Effector memory CD4-positive, alpha-beta T cell (primary cell): ENCODE data around the gene ZNF831.

Experiments
- DNase-seq, 3 donors: peaks; one replicate each; pipeline ENCODE4 v3.0.0-alpha.2; 2020
- H3K27ac ChIP-seq: 2 replicates; pipeline ENCODE4 v1.7.0; 2013; ENCODE audit warnings: mild to moderate bottlenecking, low read length, moderate library complexity; ENCODE audit not compliant: insufficient read depth, poor library complexity, severe bottlenecking
- H3K27me3 ChIP-seq: replicated peaks from 2 replicates; pipeline ENCODE4 v1.7.0; 2013; ENCODE audit warnings: mild to moderate bottlenecking, low read length; ENCODE audit not compliant: insufficient read depth, control insufficient read depth, poor library complexity, severe bottlenecking
- H3K36me3 ChIP-seq: 2 replicates; pipeline ENCODE4 v1.7.0; 2013; ENCODE audit warnings: mild to moderate bottlenecking, low read length, moderate library complexity; ENCODE audit not compliant: control insufficient read depth, insufficient read depth
- H3K4me1 ChIP-seq: 2 replicates; pipeline ENCODE4 v1.7.0; 2013; ENCODE audit warnings: low read length, mild to moderate bottlenecking; ENCODE audit not compliant: control insufficient read depth, insufficient read depth, poor library complexity, severe bottlenecking
- H3K4me3 ChIP-seq: 2 replicates; pipeline ENCODE4 v1.7.0; 2013; ENCODE audit warnings: low read length, low read depth, mild to moderate bottlenecking; ENCODE audit not compliant: insufficient read depth, poor library complexity, severe bottlenecking
- H3K9me3 ChIP-seq: 2 replicates; pipeline ENCODE4 v1.7.0; 2013; ENCODE audit warnings: mild to moderate bottlenecking, low read length, moderate library complexity; ENCODE audit not compliant: control insufficient read depth

The ZNF831 gene

DNA sequence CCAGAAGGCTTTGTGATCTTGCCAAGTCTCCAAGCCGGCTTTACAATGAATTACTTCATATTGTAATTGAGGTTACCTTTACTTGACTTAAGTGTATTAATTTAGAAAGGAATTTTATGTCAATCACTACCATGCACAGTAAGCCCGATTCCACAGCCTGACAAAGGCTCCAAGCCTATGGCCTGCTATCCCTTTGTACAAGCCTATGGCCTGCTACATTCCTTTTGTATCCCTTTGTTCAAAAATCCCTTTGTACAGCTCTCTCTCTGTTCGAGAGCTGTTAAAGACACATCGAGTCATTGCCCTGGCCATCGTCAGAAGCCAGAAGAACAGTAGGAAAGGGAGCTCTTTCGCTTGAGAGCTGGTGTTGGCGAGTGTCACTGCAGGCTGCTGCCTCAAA, 134.1 kb downstream of the ZNF831 start:
- peaks cover 8% of the 10 kb centered on the region for H3K27me3 ChIP-seq
- H3K36me3 ChIP-seq = no peaks in the 10 kb centered on the region
- no peak overlapping the region for H3K27ac ChIP-seq
- no peak for DNase-seq
- H3K9me3 ChIP-seq = no peaks in the 10 kb centered on the region
- H3K4me1 ChIP-seq = no peaks in the 10 kb centered on the region
- no peak overlapping the region for H3K4me3 ChIP-seq

GRCh38 chr20:59299945-59300332, 136.3 kb downstream of the ZNF831 start:
- Histone ChIP-seq H3K4me3 (no peak overlapping the region), H3K36me3 (no peaks in the 10 kb centered on the region), H3K27me3 (peaks cover 8% of the 10 kb centered on the region), H3K4me1 (no peaks in the 10 kb centered on the region), H3K9me3 (no peaks in the 10 kb centered on the region), H3K27ac (no peak overlapping the region)
- DNase-seq = no peak

DNA sequence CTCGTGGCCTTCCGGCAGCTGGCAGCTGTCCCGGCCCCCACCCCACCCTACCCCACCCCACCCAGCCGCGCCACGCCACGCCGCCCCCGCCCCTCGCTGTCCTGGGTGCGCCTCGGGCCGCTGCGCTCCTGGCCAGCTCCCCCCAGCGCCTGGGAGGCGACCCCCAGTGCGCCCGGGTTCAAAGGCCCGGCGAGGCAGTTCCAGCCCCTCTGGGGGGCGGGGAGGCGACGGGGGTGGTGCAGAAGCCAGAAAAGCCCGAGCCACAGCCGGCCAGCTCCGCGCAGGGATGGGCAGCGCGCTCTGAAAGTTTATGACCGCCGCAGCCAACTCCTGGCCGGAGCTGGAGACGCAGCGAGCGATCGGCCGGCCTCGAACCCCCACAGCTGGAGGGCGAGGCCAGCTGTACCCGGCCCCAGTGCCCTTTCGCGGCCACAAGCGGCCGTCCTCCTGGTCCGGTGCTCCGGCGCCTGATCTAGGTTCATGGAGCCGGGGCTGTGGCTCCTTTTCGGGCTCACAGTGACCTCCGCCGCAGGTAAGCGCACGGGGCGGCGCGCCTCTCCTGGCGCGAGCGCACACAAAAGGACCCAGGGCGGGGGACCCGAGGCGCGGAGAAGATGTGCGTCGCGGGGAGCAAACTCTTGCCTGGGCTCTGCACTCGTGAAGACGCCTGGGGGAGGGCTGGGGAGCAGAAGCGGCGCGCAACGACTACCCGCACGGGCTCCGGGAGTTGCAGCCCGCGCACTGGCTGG, 136.9 kb downstream of the ZNF831 start, which contains the start of gene EDN3:
EDN3 (plus strand) TSS at position 279 of the 749 bp plus-strand sequence; CDS start at position 481, 202 bp downstream.
- no peak for DNase-seq
- no peaks in the 10 kb centered on the region for H3K4me1 ChIP-seq
- H3K27ac ChIP-seq = no peak within 1 kb of the TSS
- peaks cover 8% of the 10 kb centered on the region for H3K27me3 ChIP-seq
- no peak within 1 kb of the TSS for H3K4me3 ChIP-seq
- no peaks in the 10 kb centered on the region for H3K36me3 ChIP-seq
- no peaks in the 10 kb centered on the region for H3K9me3 ChIP-seq

DNA sequence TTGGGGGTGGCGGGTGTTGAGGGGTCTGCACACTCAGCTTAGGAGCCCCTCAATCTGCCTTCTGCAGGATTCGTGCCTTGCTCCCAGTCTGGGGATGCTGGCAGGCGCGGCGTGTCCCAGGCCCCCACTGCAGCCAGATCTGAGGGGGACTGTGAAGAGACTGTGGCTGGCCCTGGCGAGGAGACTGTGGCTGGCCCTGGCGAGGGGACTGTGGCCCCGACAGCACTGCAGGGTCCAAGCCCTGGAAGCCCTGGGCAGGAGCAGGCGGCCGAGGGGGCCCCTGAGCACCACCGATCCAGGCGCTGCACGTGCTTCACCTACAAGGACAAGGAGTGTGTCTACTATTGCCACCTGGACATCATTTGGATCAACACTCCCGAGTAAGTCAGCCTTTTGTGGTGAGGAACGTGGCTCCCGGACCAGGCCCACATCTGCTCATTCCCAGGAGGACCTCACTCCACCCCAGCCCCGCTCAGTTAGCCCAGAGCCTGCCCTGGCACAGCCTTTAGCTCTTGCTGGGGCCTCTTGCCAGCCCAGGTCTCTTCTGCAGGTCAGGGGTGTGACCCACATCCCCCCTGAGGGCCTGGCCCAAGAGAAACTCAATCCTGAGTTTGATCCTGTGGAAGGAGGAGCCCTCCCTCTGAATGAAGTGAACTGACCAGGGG, 137.9 kb downstream of the ZNF831 start:
- Histone ChIP-seq H3K27me3 (peaks cover 8% of the 10 kb centered on the region), H3K9me3 (no peaks in the 10 kb centered on the region), H3K36me3 (no peaks in the 10 kb centered on the region), H3K4me1 (no peaks in the 10 kb centered on the region), H3K4me3 (no peak overlapping the region), H3K27ac (no peak overlapping the region)
- DNase-seq = no peak

DNA sequence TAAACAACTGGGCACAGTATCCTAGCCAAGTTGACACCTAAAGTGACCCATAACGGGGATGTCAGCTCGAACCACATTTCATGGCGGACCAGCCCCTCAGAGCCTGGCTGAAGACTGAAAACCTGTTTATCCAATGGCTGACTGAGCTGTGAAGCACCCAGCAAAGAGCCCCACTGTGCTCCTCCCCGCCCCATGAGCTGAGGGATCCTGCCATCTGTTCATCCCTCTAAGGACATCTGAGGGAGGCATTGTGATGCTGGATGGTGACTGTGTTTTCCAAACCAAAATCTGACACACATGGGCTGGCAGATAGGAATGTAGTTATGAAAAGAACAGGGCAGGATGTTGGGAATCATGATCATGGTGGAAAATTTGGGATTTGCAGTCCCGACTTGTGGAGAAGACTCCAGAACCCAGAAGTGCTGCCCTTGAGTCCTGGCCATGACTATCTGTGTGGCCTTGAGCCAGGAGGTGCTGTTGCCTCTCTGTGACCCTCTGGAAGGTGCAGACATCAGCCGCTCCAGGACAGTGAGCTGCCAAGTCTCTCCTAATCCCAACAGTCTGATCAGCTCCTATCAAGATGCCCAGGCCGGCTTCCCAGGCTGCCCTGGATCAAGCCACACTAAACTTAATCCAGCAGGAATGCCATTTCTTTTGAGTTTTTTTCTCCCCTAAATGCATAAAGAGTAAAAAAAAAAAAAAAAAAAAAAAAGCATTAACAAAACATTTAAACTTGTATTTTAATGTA, 142.5 kb downstream of the ZNF831 start:
- Histone ChIP-seq H3K36me3 (no peaks in the 10 kb centered on the region), H3K27ac (no peak overlapping the region), H3K27me3 (no peaks in the 10 kb centered on the region), H3K4me3 (no peak overlapping the region), H3K4me1 (no peaks in the 10 kb centered on the region), H3K9me3 (no peaks in the 10 kb centered on the region)
- DNase-seq = no peak

DNA sequence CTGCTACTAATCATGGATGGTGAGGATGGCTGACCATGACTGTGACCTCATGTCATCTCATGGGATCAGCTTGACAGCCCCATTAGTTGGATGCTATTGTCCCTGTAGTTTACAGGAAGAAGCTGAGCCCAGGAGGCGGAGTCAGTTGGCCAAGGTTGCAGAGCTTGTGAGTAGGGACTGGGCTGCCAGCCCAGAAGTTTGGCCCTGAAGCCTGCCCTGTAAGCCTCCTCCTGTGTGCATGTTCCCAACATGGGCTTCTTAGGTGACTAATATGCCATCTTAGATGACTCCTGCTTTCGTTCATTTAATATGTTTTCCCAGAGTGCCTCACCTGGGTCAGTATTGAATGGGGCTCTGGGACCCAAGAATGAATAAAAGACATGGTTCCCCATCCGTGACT, 143.6 kb downstream of the ZNF831 start:
- Histone ChIP-seq H3K4me1 (no peaks in the 10 kb centered on the region), H3K27ac (no peak overlapping the region), H3K4me3 (no peak overlapping the region), H3K27me3 (no peaks in the 10 kb centered on the region), H3K36me3 (no peaks in the 10 kb centered on the region), H3K9me3 (no peaks in the 10 kb centered on the region)
- no peak for DNase-seq
